ENCODE results near the gene TTC31. TPM values are rescaled to one million over a fixed set of nuclear protein-coding genes. Genes with fewer than 3 reads are reported as not detected.
A peak's percentile ranks its signal among the peaks of the same experiment; 100 is the strongest.

TTC31 gene
- total RNA-seq, 2 experiments from 2014 or later = 20.6 to 26.1 TPM

DNA sequence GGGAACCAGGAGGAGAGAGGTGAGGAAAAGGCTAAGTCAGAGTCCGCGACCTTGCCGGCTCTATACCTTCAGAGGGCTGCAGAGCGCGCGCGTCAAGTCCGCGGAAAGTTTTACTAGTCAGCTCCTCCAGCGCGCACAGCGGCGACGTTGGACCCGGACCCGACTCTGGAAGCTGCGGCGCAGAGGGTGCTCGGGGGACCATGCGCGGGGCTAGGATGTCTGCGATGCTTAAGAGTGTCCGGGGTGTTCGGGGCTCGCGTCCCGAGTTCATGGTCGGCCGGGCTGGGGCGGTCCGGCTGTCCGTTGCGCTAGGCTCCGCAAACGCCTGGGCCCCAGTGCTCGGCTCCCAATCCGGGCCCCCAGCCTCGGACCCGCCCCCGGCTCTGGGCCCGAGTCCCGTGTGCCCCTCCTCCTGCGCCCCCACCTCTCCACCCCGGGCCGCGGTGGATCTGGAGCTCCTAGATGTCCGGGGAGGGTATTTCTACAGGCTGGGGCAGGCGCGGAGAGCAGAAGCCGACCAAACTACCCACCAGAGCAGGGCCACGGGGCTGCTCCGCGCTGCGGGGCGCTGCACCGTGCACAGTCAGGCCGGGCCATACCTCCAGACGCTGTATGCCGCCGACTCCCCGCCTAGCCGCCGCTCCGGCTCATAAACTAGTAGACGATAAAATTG is 16.5 kb downstream of the TTC31 start, which contains the start of gene LBX2:
Gene LBX2 (minus strand): TSS at position 337 of the 673 bp plus-strand sequence. CDS start 66 bp downstream, at position 271.
- ChIA-PET POLR2A (interaction anchor here (1.0 to 4.5 kb wide), 6 partner anchors 8 to 86 kb away, joined by 3 to 21 read pairs (median 6); partner anchors contain the start of genes AUP1, CCDC142, HTRA2 and PCGF1), CTCF (interaction anchor here (1.4 kb wide), 1 partner anchor 33 kb away, joined by 3 read pairs; no protein-coding TSS in a partner anchor)
- Histone ChIP-seq H3K4me3 (ENCODE audit: low read length) (peak within 1 kb of the TSS; percentile 64), H3K4me1 (ENCODE audit: insufficient read depth, low read length) (peaks cover 48% of the 10 kb centered on the region), H3K27me3 (ENCODE audit: control insufficient read depth in 1 of 2, insufficient read depth in 2 of 2, low read length in 2 of 2) (peaks cover 53 to 66% of the 10 kb centered on the region in 2 experiments), H3K9me3 (ENCODE audit: control insufficient read depth in 1 of 2, insufficient read depth in 1 of 2, low read length in 2 of 2) (peaks cover 0 to 37% of the 10 kb centered on the region in 2 experiments), H3K36me3 (ENCODE audit: insufficient read depth, low read length) (peaks cover 2% of the 10 kb centered on the region), H3K27ac (ENCODE audit: low read depth in 1 of 2, low read length in 2 of 2) (no peak within 1 kb of the TSS)
- no peaks in the 10 kb centered on the region for H3K9me3 Mint-ChIP-seq
- TF ChIP-seq, protein P1, sequence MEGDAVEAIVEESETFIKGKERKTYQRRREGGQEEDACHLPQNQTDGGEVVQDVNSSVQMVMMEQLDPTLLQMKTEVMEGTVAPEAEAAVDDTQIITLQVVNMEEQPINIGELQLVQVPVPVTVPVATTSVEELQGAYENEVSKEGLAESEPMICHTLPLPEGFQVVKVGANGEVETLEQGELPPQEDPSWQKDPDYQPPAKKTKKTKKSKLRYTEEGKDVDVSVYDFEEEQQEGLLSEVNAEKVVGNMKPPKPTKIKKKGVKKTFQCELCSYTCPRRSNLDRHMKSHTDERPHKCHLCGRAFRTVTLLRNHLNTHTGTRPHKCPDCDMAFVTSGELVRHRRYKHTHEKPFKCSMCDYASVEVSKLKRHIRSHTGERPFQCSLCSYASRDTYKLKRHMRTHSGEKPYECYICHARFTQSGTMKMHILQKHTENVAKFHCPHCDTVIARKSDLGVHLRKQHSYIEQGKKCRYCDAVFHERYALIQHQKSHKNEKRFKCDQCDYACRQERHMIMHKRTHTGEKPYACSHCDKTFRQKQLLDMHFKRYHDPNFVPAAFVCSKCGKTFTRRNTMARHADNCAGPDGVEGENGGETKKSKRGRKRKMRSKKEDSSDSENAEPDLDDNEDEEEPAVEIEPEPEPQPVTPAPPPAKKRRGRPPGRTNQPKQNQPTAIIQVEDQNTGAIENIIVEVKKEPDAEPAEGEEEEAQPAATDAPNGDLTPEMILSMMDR (IDR thresholded peaks at IDR 0.05) = no peak
- H3K27ac Mint-ChIP-seq = no peak within 1 kb of the TSS
- H3K4me1 Mint-ChIP-seq (ENCODE audit: low read depth) = peaks cover 60% of the 10 kb centered on the region
- ATAC-seq (ENCODE audit: poor library complexity) = peak; percentile 13
- DNase-seq = peak in 1 of 14 experiments; percentile 41
- peaks cover 4% of the 10 kb centered on the region for H3K36me3 Mint-ChIP-seq (ENCODE audit: low read depth)
- H3K27me3 Mint-ChIP-seq = peaks cover 67% of the 10 kb centered on the region
- peak within 1 kb of the TSS; percentile 82 for H3K4me3 Mint-ChIP-seq
- intact Hi-C loops (cut with DNase I, micrococcal nuclease) = no loop called here

GRCh38 chr2:74499940-74500577 is 17.2 kb downstream of the TTC31 start:
- Histone ChIP-seq H3K27me3 (ENCODE audit: control insufficient read depth in 1 of 2, insufficient read depth in 2 of 2, low read length in 2 of 2) (peaks cover 57 to 71% of the 10 kb centered on the region in 2 experiments), H3K4me1 (ENCODE audit: insufficient read depth, low read length) (peaks cover 48% of the 10 kb centered on the region), H3K9me3 (ENCODE audit: control insufficient read depth in 1 of 2, insufficient read depth in 1 of 2, low read length in 2 of 2) (peaks cover 0 to 37% of the 10 kb centered on the region in 2 experiments), H3K27ac (ENCODE audit: low read depth in 1 of 2, low read length in 2 of 2) (no peak overlapping the region), H3K36me3 (ENCODE audit: insufficient read depth, low read length) (peaks cover 8% of the 10 kb centered on the region), H3K4me3 (ENCODE audit: low read length) (no peak overlapping the region)
- ATAC-seq (ENCODE audit: poor library complexity) (no peak), DNase-seq (no peak)
- TF ChIP-seq, protein P1 (IDR thresholded peaks at IDR 0.05) = no peak
- Mint-ChIP-seq H3K4me3 (no peak overlapping the region), H3K9me3 (no peaks in the 10 kb centered on the region), H3K36me3 (ENCODE audit: low read depth) (peaks cover 10% of the 10 kb centered on the region), H3K4me1 (ENCODE audit: low read depth) (peaks cover 67% of the 10 kb centered on the region), H3K27ac (no peak overlapping the region), H3K27me3 (peaks cover 74% of the 10 kb centered on the region)
- ChIA-PET POLR2A (interaction anchor here (1.0 to 4.5 kb wide), 5 partner anchors 18 to 85 kb away, joined by 3 to 21 read pairs (median 4); partner anchors contain the start of genes AUP1, CCDC142, HTRA2 and TTC31), CTCF (interaction anchor here (1.4 to 2.3 kb wide), 2 partner anchors 17 to 32 kb away, joined by 3 to 9 read pairs; partner anchors contain the start of genes CCDC142 and TTC31)
- intact Hi-C loops (cut with DNase I, micrococcal nuclease) = no loop called here

- H3K4me1 ChIP-seq (ENCODE audit: insufficient read depth, low read length) = peaks cover 53% of the 10 kb centered on the region
- H3K36me3 Mint-ChIP-seq (ENCODE audit: low read depth) = peaks cover 15% of the 10 kb centered on the region
- H3K4me1 Mint-ChIP-seq (ENCODE audit: low read depth) = peaks cover 72% of the 10 kb centered on the region
- ChIA-PET CTCF (interaction anchor here (1.4 to 2.3 kb wide), 2 partner anchors 17 to 31 kb away, joined by 3 to 9 read pairs; partner anchors contain the start of genes CCDC142 and TTC31), POLR2A (interaction anchor here (0.6 to 4.5 kb wide), 6 partner anchors 18 to 672 kb away, joined by 3 to 21 read pairs (median 4); partner anchors contain the start of genes AUP1, CCDC142, HTRA2 and STAMBP)
- no peak for DNase-seq
- H3K27ac ChIP-seq (ENCODE audit: low read depth in 1 of 2, low read length in 2 of 2) = no peak overlapping the region
- TF ChIP-seq, protein P1 (IDR thresholded peaks at IDR 0.05) = no peak
- H3K4me3 Mint-ChIP-seq = no peak overlapping the region
- peaks cover 79% of the 10 kb centered on the region for H3K27me3 Mint-ChIP-seq
- H3K9me3 ChIP-seq (ENCODE audit: control insufficient read depth in 1 of 2, insufficient read depth in 1 of 2, low read length in 2 of 2) = peaks cover 0 to 37% of the 10 kb centered on the region in 2 experiments
- peaks cover 13% of the 10 kb centered on the region for H3K36me3 ChIP-seq (ENCODE audit: insufficient read depth, low read length)
- no peak overlapping the region for H3K4me3 ChIP-seq (ENCODE audit: low read length)
- intact Hi-C loops (cut with DNase I, micrococcal nuclease) = no loop called here
- no peak overlapping the region for H3K27ac Mint-ChIP-seq
- H3K27me3 ChIP-seq (ENCODE audit: control insufficient read depth in 1 of 2, insufficient read depth in 2 of 2, low read length in 2 of 2) = peaks cover 60 to 72% of the 10 kb centered on the region in 2 experiments
- H3K9me3 Mint-ChIP-seq = no peaks in the 10 kb centered on the region
- ATAC-seq (ENCODE audit: poor library complexity) = no peak
These were observed 17.7 kb downstream of the TTC31 start for GRCh38 chr2:74500578-74500946.
